CD4-positive, alpha-beta T cell treated with Interleukin-4 for 4 hours (primary cell): ENCODE results near the gene CCND1.

Source experiments
- DNase-seq: peaks from one replicate; pipeline ENCODE4 v3.0.0-alpha.2; 2020

The CCND1 gene

GRCh38 chr11:69641681-69642548, 959 bp downstream of the CCND1 start:
- no peak for DNase-seq

- DNase-seq: peak; percentile 24
Measured at GRCh38 chr11:69642549-69642912, 1.6 kb downstream of the CCND1 start.

- peak; percentile 62 for DNase-seq
Measured at GRCh38 chr11:69642913-69643632, 2.1 kb downstream of the CCND1 start.

DNA sequence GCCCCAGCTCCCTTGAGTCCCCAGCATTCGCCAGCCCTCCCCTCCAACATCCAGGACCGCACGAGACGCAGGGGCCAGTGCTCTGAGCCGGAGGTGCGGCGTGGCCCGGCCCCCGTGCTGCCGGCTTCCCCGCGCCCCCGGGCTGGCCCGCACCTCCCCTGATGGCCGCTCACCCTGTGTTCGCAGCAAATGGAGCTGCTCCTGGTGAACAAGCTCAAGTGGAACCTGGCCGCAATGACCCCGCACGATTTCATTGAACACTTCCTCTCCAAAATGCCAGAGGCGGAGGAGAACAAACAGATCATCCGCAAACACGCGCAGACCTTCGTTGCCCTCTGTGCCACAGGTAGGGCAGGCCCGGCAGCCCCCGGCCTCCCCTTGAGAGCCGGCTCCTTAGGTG, 2.7 kb downstream of the CCND1 start:
- no peak for DNase-seq

DNA sequence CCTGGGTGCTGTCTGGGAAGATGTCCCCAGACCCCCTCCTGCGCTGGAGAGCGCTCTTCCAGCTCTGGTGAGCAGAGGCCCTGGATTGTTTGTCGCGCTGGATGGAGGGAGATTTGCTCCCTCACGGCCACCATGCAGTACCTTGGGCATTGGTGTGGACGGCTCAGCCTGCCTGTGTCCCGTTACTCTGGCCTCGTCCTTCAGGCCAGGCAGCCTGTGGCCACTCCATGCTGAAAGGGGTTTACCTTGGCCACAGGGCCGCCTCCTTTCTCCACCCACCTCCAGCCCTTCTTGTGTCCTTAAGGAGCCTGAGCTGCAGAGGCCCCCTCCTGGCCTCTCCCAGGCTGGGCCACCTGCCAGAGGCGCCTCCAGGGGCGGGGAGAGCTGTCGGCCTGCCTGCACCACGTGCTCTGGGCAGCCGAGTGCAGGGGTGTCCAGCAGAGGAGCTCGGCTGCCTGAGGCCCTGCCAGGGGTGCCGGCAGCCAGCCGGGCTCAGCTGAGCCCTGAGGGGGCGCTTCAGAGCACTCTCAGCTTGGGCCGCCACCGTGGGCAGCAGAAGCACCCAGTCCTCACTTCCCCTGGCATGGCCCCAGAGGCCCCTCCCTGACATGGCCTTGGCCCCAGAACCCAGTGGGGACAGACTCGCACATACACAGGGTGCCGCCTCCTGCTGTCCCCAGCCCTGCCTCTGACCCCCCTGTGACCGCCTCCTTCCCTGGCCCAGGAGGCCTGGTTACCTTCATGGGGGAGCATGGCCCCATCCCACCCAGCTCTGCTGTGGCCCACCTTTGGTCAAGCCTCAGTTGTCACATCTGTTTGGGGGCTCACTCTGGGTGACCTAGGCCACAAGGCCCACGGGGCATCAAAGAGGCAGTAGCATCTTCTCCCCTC, 3.4 kb downstream of the CCND1 start:
- DNase-seq: no peak

GRCh38 chr11:69644962-69645675, 4.2 kb downstream of the CCND1 start:
- DNase-seq: no peak

- DNase-seq: no peak
Measured at GRCh38 chr11:69645801-69646492, 5.0 kb downstream of the CCND1 start.

GRCh38 chr11:69646493-69647389, 5.8 kb downstream of the CCND1 start:
- no peak for DNase-seq

DNA sequence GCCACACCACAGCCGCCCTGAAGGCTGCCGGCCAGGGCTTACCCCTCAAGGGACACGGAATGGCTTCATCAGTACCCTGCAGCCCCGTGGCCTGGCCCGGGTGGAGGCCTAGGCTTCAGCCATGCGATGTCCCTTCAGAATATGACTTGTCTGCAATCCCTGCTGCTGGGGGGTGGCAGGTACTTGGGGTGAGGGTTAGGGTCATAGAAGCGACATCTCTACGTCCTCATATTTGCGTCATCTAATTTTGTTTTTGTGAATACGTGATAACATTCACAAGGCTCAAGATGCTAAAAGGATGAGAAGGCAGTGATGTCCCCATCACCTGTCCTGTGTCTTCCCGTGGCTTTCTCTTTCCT, 6.4 kb downstream of the CCND1 start:
- DNase-seq: no peak

DNA sequence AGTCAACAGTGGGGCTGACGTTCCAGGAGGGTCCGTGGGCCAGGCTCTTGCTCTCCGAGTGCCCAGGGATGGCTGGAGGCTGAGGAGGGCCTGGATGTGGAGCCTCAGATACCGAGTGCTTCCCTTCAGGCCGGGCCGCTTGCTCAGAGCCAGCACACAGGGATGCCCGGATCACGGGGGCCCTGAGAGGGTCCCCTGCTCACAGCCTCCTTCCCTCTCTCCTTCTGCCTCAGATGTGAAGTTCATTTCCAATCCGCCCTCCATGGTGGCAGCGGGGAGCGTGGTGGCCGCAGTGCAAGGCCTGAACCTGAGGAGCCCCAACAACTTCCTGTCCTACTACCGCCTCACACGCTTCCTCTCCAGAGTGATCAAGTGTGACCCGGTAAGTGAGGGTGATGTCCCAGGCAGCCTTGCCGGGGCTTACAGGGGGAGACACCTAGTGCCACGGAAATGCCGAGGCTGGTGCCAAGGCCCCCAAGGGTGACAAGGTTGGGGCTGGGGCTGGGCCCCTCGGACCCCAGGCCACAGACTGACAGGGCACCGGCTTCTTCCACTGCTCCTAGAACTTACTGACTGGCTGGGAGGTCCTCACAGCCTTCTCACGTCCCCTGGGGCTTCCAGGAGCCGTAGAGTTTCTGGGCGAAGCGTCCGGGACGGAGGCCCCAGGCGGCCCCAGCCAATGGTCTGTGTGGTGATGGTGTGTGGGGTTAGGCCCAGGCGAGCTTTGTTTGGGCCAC, 7.0 kb downstream of the CCND1 start:
- no peak for DNase-seq

GRCh38 chr11:69648679-69649575, 8.0 kb downstream of the CCND1 start:
- no peak for DNase-seq

DNA sequence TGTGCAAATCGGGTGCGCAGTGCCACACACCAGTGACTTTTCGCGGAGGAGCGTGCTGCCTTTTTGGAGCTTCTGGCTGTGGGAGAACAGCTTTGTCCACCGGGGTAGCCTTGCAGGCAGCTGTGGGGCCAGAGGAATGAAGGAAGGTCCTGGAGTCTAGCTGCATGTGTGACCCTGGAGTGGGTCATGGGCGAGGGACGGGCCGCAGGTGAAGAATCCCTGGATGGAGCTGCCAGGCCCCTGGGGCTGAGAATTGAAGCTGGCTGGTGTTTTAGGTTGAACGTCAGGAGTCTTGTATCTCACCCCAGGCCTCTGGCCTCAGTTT, 8.6 kb downstream of the CCND1 start:
- DNase-seq: no peak

GRCh38 chr11:69650081-69650831, 9.3 kb downstream of the CCND1 start:
- DNase-seq: no peak

DNA sequence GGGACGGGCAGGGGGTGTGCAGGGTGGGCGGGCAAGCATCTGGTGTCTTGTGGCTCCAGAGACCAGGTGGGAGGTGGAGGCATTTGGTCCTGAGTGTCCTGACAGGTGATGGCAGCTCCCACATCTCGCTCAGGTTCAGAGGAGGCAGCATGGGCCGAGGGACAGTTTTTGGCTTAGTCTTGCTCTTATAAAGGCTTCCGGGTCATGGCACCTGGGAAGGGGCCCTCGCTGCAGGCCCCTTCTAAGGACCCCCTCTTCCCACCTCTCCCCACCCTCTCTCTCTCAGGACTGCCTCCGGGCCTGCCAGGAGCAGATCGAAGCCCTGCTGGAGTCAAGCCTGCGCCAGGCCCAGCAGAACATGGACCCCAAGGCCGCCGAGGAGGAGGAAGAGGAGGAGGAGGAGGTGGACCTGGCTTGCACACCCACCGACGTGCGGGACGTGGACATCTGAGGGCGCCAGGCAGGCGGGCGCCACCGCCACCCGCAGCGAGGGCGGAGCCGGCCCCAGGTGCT, 9.9 kb downstream of the CCND1 start:
- no peak for DNase-seq

DNA sequence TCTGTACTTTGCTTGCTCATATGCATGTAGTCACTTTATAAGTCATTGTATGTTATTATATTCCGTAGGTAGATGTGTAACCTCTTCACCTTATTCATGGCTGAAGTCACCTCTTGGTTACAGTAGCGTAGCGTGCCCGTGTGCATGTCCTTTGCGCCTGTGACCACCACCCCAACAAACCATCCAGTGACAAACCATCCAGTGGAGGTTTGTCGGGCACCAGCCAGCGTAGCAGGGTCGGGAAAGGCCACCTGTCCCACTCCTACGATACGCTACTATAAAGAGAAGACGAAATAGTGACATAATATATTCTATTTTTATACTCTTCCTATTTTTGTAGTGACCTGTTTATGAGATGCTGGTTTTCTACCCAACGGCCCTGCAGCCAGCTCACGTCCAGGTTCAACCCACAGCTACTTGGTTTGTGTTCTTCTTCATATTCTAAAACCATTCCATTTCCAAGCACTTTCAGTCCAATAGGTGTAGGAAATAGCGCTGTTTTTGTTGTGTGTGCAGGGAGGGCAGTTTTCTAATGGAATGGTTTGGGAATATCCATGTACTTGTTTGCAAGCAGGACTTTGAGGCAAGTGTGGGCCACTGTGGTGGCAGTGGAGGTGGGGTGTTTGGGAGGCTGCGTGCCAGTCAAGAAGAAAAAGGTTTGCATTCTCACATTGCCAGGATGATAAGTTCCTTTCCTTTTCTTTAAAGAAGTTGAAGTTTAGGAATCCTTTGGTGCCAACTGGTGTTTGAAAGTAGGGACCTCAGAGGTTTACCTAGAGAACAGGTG, 11.1 kb downstream of the CCND1 start:
- no peak for DNase-seq

- DNase-seq: no peak
Measured at GRCh38 chr11:69652999-69653398, 12.0 kb downstream of the CCND1 start.

DNA sequence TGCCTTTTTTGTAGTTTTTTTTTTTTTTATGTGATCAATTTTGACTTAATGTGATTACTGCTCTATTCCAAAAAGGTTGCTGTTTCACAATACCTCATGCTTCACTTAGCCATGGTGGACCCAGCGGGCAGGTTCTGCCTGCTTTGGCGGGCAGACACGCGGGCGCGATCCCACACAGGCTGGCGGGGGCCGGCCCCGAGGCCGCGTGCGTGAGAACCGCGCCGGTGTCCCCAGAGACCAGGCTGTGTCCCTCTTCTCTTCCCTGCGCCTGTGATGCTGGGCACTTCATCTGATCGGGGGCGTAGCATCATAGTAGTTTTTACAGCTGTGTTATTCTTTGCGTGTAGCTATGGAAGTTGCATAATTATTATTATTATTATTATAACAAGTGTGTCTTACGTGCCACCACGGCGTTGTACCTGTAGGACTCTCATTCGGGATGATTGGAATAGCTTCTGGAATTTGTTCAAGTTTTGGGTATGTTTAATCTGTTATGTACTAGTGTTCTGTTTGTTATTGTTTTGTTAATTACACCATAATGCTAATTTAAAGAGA, 12.5 kb downstream of the CCND1 start:
- no peak for DNase-seq
